Amniotic epithelial cell (primary cell): ENCODE results near the gene UBE2L6.
A peak's percentile ranks its signal among the peaks of the same experiment; 100 is the strongest.

Source experiments
- DNase-seq: peaks from one replicate; pipeline ENCODE4 v3.0.0-alpha.2; 2010; ENCODE audit warnings: low read depth

The UBE2L6 gene

DNA sequence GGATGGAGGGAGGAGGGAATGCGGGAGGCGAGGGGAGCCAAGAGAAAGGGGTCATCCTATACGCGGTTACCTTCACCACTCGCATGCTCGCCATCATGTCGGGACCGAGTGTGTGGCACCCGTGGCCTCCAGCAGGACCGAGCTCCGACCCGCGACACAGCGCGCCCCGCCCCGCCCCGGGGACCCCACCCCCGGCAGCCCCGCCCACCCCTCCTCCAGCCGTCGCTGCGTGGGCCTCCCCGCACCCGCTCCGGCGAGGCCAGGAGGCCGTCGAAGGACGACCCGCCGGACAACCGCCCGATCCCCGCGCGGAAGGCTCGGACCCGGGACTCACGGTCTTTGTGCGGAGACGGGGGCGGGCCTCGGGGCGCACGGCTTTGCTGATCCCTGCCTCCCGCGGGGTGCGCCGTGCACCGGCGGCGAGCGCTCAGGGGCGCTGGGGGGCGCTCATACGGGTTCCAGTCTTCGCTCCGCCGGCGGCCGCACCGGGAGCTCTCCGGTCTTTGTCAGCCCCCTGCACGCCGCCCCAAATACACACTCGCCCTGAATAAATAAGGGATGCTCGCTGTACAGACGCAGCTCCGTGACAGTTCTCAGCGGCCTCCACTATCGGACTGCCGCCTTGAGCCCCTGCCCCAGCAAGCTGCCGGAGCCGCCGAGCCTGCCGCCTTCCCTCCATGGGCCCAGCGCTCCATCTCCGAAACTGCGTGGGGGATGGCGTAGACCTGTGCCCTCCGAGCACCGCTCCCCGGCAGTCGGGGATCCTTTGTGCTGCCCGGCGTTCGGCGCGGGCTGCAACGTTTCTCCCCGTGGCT, at the start of gene UBE2L6:
Gene UBE2L6, minus strand, starts transcription at position 158 of the 815 bp plus-strand sequence. Its CDS starts 61 bp downstream, at position 97.
- DNase-seq = no peak

GRCh38 chr11:57616595-57616994, 49.1 kb upstream of the UBE2L6 start:
- no peak for DNase-seq

DNA sequence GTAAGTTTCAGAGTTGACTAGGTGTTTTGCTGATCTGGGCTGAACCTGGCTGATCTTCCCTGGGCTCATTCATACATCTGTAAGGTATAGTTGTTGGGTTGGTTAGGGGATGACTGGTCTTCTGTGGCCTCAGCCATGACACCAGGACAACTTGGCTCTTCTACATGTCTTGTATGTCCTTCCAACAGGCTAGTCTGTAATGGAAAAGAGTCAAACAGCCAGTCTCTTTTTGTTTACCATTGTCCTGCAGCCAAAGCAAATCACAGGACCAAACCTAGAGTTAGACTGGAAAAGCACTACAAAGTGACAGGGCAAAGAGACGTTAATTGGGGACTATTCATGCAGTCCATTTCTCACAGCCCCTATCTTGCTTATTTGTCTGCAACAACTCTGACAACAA, 47.8 kb upstream of the UBE2L6 start:
- no peak for DNase-seq

GRCh38 chr11:57614234-57614772, 46.8 kb upstream of the UBE2L6 start:
- no peak for DNase-seq

DNA sequence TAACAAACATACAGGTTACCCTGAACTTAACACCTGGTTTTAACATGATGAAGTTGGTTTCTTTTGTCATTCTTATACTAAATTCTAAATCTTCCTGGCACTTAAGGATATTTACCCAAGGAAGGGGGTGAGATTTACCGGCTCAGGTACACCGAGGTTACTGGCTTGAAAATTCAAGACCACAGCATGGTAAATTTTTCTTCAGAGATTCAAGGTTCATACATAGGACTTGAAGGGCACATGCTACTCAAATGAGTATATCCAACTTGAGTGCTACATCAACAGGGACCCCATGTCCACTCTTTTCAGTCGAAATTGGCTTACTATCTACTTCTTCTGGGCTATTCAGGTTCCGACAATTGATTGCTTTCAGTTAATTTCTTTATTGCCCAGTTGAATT, 42.7 kb upstream of the UBE2L6 start:
- DNase-seq = no peak

DNA sequence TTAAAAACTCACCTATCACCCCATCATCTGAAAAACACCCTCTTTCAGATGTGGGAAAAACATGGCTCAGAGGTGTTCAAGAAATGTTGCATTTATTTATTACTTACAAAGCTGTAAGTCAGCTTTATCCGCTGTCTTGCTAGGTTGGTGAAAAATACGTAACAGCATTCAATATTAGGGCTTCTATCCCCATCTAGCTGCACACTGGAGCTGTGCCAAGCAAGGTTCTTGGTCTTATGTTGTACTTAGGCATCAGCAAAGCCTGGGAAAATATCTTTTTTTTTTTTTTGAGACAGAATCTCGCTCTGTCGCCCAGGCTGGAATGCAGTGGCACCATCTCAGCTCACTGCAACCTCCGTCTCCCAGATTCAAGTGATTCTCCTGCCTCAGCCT, 37.6 kb upstream of the UBE2L6 start:
- peak; percentile 14 for DNase-seq

- DNase-seq = no peak
These were observed 37.0 kb upstream of the UBE2L6 start for GRCh38 chr11:57604296-57605027.

DNA sequence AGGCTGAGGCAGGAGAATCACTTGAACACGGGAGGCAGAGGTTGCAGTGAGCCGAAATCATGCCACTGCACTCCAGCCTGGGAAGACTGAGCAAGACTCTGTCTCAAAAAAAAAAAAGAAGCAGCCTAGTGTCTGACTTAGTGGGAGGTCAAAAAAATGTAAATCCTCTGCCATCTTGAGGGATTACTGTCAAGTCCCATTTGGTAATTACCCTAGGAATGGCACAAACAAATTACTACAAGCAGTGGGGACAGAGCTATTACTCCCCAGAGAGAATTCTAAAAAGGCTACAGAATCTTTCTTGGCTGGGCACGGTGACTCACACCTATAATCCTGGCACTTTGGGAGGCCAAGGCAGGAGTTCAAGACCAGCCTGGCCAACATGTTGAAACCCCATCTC, 33.8 kb upstream of the UBE2L6 start:
- DNase-seq = no peak

DNA sequence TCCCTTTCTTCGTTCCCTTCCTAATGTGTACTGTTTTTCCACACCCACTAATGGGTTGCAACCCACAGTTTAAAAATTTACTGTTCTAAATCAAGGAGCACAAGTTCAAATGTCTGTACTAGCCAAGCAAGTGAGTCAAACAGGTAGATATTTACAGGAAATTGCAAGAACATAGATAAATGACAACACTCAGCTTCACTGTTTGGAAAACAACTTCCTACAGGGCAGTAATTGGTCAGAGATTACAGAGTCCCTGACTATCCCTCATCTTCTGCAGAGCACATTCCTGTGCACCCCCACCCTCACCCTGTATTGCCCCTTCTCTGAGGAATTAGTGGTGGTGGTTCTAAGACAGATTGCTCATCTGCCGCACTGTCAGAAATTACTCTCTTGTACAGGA, 31.9 kb upstream of the UBE2L6 start:
- peak; percentile 93 for DNase-seq

DNA sequence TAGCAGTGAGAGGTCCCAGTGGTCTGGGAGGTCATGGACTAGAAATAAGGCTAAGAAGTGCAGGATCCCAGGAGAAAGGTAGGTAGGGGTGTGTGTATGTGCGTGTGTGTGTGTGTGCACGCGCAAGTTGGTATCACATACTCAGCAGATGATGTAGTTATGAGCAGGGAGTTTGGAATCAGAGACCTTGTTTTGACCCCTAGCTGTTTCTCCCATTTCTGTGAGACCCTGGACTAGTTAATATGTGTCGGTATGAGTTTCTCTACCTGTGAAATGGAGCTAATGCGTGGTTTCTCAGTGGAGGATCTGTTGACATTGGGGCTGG, 31.3 kb upstream of the UBE2L6 start:
- DNase-seq = peak; percentile 81

DNA sequence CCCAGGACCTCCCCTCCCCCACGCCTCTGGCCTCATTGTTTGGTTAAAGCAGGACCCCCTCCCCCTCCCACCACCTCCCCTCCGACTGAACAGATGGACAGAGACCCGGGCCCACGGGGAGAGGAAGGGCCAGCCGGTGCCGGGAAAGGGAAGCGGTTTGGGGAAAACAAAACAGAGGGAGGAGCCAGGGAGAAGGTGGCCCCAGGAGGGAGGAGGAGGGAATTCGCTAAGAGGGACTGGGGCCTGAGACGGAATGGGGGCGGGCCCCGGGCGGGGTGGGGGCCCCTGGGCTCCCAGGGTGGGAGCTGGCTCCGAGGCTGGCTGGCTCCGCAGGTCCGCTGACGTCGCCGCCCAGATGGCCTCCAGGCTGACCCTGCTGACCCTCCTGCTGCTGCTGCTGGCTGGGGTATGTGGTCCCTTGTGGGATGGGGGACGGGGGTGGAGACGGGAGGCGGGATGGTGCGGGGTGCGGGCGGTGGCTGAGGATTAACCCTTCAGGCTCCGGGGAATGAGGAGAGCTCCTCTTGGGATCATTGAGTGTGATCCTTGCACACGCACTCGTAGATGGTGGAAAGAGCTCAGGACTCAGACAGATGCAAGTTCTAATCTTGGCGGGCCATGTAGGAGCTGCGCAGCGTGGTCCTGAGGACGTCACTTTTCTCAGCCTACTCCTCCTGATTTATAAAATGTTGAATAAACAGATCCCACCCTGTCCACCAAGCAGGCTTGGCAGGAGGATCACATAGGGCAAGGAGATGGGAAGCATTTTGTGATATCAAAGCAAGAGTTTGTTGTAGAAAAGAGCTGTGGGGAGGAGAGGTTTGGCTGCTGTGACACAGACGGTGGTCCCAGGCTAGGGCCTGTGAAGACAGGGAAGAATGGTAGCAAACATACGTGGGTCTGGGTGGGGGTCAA, 30.7 kb upstream of the UBE2L6 start:
- peak; percentile 82 for DNase-seq

DNA sequence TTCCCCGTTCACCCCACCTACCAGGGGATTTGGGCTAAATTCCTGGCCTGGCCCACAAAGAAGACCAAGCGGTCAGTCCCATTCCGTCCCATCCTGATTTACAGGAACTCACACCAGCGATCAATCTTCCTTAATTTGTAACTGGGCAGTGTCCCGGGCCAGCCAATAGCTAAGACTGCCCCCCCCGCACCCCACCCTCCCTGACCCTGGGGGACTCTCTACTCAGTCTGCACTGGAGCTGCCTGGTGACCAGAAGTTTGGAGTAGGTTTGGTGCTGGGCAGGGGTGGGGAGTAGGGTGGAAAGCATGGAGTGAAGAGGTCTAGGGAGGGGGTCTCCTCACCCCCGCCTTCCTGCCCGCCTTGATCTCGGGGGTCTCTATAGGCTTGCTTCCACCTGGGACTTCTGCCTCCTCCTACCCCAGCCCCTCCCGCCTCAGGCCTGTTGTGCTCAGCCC, 30.0 kb upstream of the UBE2L6 start, which contains the start of gene SERPING1:
Gene SERPING1, plus strand, starts transcription at position 225 of the 455 bp plus-strand sequence. CDS start 586 bp downstream, outside the sequence.
- peak; percentile 74 for DNase-seq

- DNase-seq = no peak
These were observed 28.9 kb upstream of the UBE2L6 start for GRCh38 chr11:57596266-57596885.

DNA sequence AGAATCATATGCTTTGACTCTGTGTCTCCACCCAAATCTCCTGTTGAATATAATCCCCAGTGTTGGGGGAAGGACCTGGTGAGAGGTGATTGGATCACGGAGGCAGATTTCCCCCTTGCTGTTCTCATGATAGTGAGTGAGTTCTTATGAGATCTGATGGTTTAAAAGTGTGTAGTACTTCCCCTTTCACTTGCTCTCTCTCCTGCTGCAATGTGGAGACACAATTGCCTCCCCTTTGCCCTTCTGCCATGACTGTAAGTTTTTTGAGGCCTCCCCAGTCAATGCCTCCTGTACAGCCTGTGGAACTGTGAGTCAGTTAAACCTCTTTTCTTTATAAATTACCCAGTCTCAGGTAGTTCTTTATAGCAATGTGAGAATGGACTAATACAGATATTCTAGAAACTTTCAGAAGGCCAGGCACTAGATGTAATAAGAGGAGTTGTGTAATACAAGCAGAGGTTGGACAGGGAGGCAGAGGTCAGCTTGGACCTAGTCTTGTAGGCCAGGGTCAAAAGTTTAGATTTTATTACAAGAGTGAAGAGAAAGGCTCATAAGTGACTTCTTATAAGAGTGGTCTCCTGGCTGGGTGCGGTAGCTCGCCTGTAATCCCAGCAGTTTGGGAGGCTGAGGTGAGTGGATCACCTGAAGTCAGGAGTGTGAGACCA, 20.7 kb upstream of the UBE2L6 start:
- no peak for DNase-seq

DNA sequence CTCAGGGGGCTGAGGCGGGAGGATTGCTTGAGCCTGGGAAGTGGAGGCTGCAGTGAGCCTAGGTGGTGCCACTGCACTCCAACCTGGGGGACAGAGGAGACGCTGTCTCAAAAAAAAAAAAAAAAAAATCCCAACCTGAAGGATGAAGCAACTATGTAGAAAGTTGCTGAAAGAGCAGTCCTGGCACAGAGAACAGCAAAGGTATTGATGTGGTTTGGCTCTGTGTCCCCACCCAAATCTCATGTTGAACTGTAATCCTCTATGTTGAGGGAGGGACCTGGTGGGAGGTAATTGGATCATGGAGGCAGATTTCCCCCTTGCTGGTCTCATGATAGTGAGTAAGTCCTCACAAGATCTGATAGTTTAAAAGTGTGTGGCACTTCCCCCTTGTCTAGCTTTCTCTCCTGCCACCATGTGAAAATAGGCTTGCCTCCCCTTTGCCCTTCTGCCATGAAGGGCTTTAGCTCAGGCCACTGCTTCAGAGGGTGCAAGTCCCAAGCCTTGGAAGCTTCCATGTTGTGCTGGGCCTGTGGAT, 19.3 kb upstream of the UBE2L6 start:
- DNase-seq = no peak

- DNase-seq = no peak
These were observed 17.8 kb upstream of the UBE2L6 start for GRCh38 chr11:57585301-57585700.

- no peak for DNase-seq
These were observed 16.9 kb upstream of the UBE2L6 start for GRCh38 chr11:57584341-57584740.

GRCh38 chr11:57574061-57574460, 6.6 kb upstream of the UBE2L6 start:
- no peak for DNase-seq

- no peak for DNase-seq
These were observed 4.1 kb upstream of the UBE2L6 start for GRCh38 chr11:57571606-57572005.

DNA sequence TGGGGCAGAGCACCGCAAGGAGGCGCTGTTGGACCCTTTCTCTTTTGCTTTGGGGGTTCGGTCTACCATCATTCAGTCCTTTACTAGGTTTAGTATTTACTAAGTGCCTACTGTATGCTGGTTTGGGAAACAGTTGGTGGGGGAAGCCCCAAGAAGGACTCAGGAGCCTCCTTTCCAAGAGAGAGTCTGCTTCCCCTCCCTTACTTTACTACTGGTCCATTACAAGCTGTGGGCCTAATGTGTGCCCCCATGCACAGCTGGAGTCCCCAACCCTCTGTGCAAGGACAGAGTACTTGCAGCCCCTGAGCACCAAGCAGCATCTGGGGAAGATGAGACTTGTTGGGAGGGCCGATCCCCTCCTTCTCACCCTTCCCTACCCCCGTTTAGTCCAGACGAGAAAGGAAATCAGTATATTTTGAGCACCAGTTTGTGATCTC, 876 bp upstream of the UBE2L6 start:
- DNase-seq = peak; percentile 64
